Measurements from ENCODE around the gene ZNF724. TPM values are rescaled to one million over a fixed set of nuclear protein-coding genes. Genes with fewer than 3 reads are reported as not detected.

Gene ZNF724
- total and polyA plus RNA-seq, 2 of the 13 experiments (the other 11 are each of a cell fraction or from before 2014, with no cell fraction given), result 1.5 to 15.0 TPM

- FAIRE-seq, result no peak
- in situ Hi-C loops (cut with HindIII; ENCODE audit: extremely low pct_ligation_motif_present, low pct_unique_long_range_greater_than_20kb), result no loop called here
- CTCF ChIA-PET (ENCODE audit: low intra/inter-chr PET ratio, low total read pairs), result no interaction called here
Measured at GRCh38 chr19:23241419-23241818, 8.8 kb downstream of the ZNF724 start.

More at GRCh38 chr19:23241419-23241818, 8.8 kb downstream of the ZNF724 start:
- no peak overlapping the region for H3K4me2 ChIP-seq (ENCODE audit: low read depth, low read length)
- H3K36me3 ChIP-seq (replicated peaks in 1 of 2; ENCODE audit: control insufficient read depth in 1 of 2, insufficient read depth in 2 of 2, low read length in 2 of 2), result peaks cover 1 to 22% of the 10 kb centered on the region in 2 experiments; a peak in 3 of 5 replicates
- H3K4me3 ChIP-seq (replicated peaks in 1 of 3; ENCODE audit: insufficient read depth in 1 of 3, low read depth in 2 of 3, low read length in 3 of 3), result no peak overlapping the region
- no peaks in the 10 kb centered on the region for H4K20me1 ChIP-seq (ENCODE audit: insufficient read depth, low read length)
- H2AFZ ChIP-seq (ENCODE audit: low read length), result no peak overlapping the region
- 100% methylated on average over 1 of the region's 1 CpG for WGBS (ENCODE audit: low lambda C conversion rate)
- no TSS peak for BruUV-seq (replicated peaks)
- TF ChIP-seq RXRB (CRISPR knock-in tag; IDR thresholded peaks at IDR 0.05; ENCODE audit: borderline replicate concordance) (no peak), MAFK (conservative IDR thresholded peaks at IDR 0.05 in 1 of 2, IDR thresholded peaks at IDR 0.05 in 1 of 2; ENCODE audit: low read length in 2 of 2) (no peak), XRCC5 (optimal IDR thresholded peaks at IDR 0.05; ENCODE audit: low read length) (no peak), ZNF724P (CRISPR knock-in tag; IDR thresholded peaks at IDR 0.05; ENCODE audit: borderline replicate concordance) (no peak)
- TF ChIP-seq, protein P1, sequence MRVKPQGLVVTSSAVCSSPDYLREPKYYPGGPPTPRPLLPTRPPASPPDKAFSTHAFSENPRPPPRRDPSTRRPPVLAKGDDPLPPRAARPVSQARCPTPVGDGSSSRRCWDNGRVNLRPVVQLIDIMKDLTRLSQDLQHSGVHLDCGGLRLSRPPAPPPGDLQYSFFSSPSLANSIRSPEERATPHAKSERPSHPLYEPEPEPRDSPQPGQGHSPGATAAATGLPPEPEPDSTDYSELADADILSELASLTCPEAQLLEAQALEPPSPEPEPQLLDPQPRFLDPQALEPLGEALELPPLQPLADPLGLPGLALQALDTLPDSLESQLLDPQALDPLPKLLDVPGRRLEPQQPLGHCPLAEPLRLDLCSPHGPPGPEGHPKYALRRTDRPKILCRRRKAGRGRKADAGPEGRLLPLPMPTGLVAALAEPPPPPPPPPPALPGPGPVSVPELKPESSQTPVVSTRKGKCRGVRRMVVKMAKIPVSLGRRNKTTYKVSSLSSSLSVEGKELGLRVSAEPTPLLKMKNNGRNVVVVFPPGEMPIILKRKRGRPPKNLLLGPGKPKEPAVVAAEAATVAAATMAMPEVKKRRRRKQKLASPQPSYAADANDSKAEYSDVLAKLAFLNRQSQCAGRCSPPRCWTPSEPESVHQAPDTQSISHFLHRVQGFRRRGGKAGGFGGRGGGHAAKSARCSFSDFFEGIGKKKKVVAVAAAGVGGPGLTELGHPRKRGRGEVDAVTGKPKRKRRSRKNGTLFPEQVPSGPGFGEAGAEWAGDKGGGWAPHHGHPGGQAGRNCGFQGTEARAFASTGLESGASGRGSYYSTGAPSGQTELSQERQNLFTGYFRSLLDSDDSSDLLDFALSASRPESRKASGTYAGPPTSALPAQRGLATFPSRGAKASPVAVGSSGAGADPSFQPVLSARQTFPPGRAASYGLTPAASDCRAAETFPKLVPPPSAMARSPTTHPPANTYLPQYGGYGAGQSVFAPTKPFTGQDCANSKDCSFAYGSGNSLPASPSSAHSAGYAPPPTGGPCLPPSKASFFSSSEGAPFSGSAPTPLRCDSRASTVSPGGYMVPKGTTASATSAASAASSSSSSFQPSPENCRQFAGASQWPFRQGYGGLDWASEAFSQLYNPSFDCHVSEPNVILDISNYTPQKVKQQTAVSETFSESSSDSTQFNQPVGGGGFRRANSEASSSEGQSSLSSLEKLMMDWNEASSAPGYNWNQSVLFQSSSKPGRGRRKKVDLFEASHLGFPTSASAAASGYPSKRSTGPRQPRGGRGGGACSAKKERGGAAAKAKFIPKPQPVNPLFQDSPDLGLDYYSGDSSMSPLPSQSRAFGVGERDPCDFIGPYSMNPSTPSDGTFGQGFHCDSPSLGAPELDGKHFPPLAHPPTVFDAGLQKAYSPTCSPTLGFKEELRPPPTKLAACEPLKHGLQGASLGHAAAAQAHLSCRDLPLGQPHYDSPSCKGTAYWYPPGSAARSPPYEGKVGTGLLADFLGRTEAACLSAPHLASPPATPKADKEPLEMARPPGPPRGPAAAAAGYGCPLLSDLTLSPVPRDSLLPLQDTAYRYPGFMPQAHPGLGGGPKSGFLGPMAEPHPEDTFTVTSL (CRISPR knock-in tag; IDR thresholded peaks at IDR 0.05; ENCODE audit: borderline replicate concordance), result no peak
- DNase-seq (ENCODE audit: low spot score), result no peak
- ATAC-seq, result no peak
- no peak overlapping the region for H3K9ac ChIP-seq (ENCODE audit: insufficient read depth, low read depth, low read length)
- H3K79me2 ChIP-seq (ENCODE audit: insufficient read depth, low read length), result peaks cover 27% of the 10 kb centered on the region
- peaks cover 55% of the 10 kb centered on the region for H3K9me3 ChIP-seq (ENCODE audit: low read length)
- H3K27me3 ChIP-seq (ENCODE audit: control insufficient read depth in 1 of 2, insufficient read depth in 2 of 2, low read length in 2 of 2), result no peaks in the 10 kb centered on the region
- intact Hi-C loops (cut with micrococcal nuclease; ENCODE audit: unreplicated experiment), result no loop called here
- H3K4me1 ChIP-seq (ENCODE audit: insufficient read depth, low read length), result no peaks in the 10 kb centered on the region
- POLR2A ChIA-PET, result no interaction called here
- no peak overlapping the region for H3K27ac ChIP-seq (ENCODE audit: extremely low read length, insufficient read depth, low read length)
